Activated naive CD4-positive, alpha-beta T cell treated with anti-CD3 and anti-CD28 coated beads, Interleukin-2, amount 10 ng/mL, durations not matched to agents 7 days and 5 days (primary cell): Measurements from ENCODE around the gene SLIT1.

ENCODE experiments used
- CTCF ChIA-PET: fragments of 350-600 bp; sonication (Branson Sonifier 250); formaldehyde crosslinking; loops from one replicate; lab custom pipeline; 2021; ENCODE audit warnings: antibody characterized with exemption; lab: Charles Lee
- DNase-seq: peaks from one replicate; pipeline ENCODE4 v3.0.0-alpha.2; 2020
- H3K27ac Mint-ChIP-seq: one replicate; pipeline ENCODE4 v1.8.0; 2021; ENCODE audit warnings: mild to moderate bottlenecking, moderate library complexity, mixed read lengths
- H3K27me3 Mint-ChIP-seq: one replicate; pipeline ENCODE4 v1.8.0; 2021; ENCODE audit warnings: mild to moderate bottlenecking, mixed read lengths
- H3K36me3 Mint-ChIP-seq: one replicate; pipeline ENCODE4 v1.8.0; 2021; ENCODE audit warnings: mixed read lengths
- H3K4me1 Mint-ChIP-seq: one replicate; pipeline ENCODE4 v1.8.0; 2021; ENCODE audit warnings: mixed read lengths
- H3K4me3 Mint-ChIP-seq: one replicate; pipeline ENCODE4 v1.8.0; 2021; ENCODE audit warnings: mild to moderate bottlenecking, moderate library complexity, mixed read lengths
- H3K9me3 Mint-ChIP-seq: one replicate; pipeline ENCODE4 v1.8.0; 2021; ENCODE audit warnings: mixed read lengths

Gene SLIT1

DNA sequence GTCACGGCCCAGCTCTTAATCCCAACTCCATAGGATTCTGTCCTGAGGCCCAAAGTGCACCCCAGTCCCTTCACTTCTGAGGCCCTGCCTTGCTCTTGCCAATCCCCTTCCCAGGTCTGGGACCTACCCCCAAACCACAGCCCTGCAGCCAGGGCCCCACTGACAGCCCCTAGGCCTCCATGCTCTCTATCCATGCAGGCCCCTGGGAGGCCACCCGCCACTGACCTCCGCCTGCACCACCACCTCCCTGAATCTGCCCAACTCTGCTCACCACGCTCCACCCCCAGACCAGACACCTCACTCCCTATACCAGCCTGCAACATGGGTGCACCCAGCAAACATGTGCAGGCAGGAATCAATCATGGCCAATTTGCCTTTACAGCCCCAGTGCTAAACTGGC lies 10.2 kb downstream of the SLIT1 start:
- Mint-ChIP-seq H3K27me3 (peaks cover 28% of the 10 kb centered on the region), H3K9me3 (no peaks in the 10 kb centered on the region), H3K36me3 (no peaks in the 10 kb centered on the region), H3K4me3 (no peak overlapping the region), H3K4me1 (no peaks in the 10 kb centered on the region), H3K27ac (no peak overlapping the region)
- DNase-seq: no peak
- CTCF ChIA-PET: no interaction called here

DNA sequence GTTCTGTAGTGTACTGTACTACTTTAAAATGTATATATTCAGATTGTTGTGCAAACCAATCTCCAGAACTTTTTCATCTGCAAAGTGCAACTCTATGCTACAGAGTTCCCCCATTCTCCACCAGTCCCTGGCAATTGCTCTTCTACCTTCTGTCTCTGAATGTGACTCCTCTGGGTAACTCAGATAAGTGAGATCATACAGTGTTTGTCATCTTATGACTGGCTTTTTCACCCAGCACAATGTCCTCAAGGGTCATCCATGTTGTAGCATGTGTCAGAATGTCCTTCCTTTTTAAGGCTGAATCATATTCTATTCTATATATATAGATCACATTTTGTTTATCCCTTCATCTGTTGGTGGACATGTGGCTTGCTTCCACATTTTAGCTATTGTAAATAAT lies 10.8 kb downstream of the SLIT1 start:
- Mint-ChIP-seq H3K27ac (no peak overlapping the region), H3K4me1 (no peaks in the 10 kb centered on the region)
- no peak for DNase-seq

DNA sequence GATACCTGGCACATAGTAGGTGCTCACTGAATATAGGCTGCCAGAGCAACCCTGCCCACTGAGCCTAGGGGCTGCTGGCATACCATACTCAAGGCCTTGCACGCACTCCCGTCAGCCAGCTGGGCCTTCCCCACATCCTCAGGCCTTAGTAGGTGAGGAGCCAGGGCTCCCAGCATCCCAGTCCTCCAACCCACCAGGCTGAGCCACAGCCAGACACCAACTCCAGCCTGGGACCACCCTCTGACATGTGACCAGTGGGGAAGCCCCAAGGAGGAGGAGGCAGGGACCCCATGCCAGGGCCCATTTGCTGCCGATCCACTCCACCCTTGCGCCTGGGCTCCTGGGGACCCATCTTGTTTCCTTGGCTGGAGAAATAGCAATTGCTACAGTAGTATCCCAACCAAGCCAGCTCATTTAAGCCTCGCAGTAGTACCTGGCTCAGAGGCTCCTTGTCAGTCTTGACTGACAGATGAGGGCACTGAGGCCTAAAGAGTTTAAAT lies 11.4 kb downstream of the SLIT1 start:
- CTCF ChIA-PET: interaction anchor here (0.5 to 1.2 kb wide), 2 partner anchors 37 to 92 kb away, joined by 3 read pairs; no protein-coding TSS in a partner anchor
- Mint-ChIP-seq H3K27me3 (peaks cover 40% of the 10 kb centered on the region), H3K36me3 (no peaks in the 10 kb centered on the region), H3K4me3 (no peak overlapping the region), H3K27ac (no peak overlapping the region), H3K4me1 (no peaks in the 10 kb centered on the region), H3K9me3 (no peaks in the 10 kb centered on the region)
- no peak for DNase-seq

More for the DNA sequence above, 10.8 kb downstream of the SLIT1 start:
- Mint-ChIP-seq H3K27me3 (peaks cover 34% of the 10 kb centered on the region), H3K36me3 (no peaks in the 10 kb centered on the region), H3K9me3 (no peaks in the 10 kb centered on the region), H3K4me3 (no peak overlapping the region)
- CTCF ChIA-PET: interaction anchor here (0.5 to 1.2 kb wide), 2 partner anchors 36 to 93 kb away, joined by 3 read pairs; no protein-coding TSS in a partner anchor

DNA sequence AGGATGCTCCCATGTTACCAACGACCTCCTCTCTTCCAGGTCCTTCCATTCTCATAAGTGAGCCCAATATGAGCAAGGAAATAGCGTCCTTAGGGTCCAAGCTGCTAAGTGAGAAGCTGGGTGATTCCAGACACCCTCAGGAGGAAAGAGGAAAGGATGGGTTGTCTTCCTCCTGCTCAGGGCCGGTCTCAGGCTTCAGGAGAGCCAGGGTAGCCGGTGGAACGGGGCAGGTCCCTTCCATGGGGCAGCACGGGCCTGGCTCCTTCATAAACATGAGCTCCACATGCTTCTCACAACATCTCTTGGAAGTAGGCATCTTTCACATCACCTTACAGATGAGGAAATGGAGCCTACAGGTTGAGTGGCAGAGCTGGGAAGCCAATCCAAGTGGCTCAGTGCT lies 12.7 kb downstream of the SLIT1 start:
- Mint-ChIP-seq H3K9me3 (no peaks in the 10 kb centered on the region), H3K27me3 (peaks cover 46% of the 10 kb centered on the region), H3K4me3 (no peak overlapping the region), H3K36me3 (no peaks in the 10 kb centered on the region), H3K4me1 (no peaks in the 10 kb centered on the region), H3K27ac (no peak overlapping the region)
- DNase-seq: no peak
- CTCF ChIA-PET: interaction anchor here (0.8 to 1.4 kb wide), 2 partner anchors 24 to 210 kb away, joined by 3 to 4 read pairs; no protein-coding TSS in a partner anchor

DNA sequence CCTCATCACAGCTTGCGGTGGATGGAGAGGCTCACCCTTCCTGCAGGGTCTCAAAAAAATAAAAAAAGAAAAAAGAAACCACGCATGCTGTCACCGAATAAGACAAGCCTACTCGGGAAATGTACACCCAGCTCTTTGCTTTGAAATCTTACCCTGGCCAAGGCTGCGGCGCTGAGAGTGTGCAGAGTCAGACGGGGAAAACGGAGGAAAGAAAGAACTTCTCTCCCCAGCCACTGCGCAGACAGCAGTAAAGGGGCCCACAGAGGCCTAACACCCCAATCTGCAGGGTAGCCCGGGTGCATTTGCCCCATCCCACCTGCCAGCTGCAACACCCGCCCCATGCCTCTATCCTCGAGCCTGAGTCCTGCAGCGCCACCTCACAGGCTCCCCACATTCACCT lies 14.8 kb downstream of the SLIT1 start:
- H3K9me3 Mint-ChIP-seq: no peaks in the 10 kb centered on the region
- H3K27me3 Mint-ChIP-seq: peaks cover 56% of the 10 kb centered on the region
- no peaks in the 10 kb centered on the region for H3K4me1 Mint-ChIP-seq
- H3K4me3 Mint-ChIP-seq: no peak overlapping the region
- no peak overlapping the region for H3K27ac Mint-ChIP-seq
- DNase-seq: no peak
- CTCF ChIA-PET: interaction anchor here (1.1 to 1.2 kb wide), 2 partner anchors 26 to 39 kb away, joined by 3 read pairs; no protein-coding TSS in a partner anchor
- H3K36me3 Mint-ChIP-seq: no peaks in the 10 kb centered on the region

DNA sequence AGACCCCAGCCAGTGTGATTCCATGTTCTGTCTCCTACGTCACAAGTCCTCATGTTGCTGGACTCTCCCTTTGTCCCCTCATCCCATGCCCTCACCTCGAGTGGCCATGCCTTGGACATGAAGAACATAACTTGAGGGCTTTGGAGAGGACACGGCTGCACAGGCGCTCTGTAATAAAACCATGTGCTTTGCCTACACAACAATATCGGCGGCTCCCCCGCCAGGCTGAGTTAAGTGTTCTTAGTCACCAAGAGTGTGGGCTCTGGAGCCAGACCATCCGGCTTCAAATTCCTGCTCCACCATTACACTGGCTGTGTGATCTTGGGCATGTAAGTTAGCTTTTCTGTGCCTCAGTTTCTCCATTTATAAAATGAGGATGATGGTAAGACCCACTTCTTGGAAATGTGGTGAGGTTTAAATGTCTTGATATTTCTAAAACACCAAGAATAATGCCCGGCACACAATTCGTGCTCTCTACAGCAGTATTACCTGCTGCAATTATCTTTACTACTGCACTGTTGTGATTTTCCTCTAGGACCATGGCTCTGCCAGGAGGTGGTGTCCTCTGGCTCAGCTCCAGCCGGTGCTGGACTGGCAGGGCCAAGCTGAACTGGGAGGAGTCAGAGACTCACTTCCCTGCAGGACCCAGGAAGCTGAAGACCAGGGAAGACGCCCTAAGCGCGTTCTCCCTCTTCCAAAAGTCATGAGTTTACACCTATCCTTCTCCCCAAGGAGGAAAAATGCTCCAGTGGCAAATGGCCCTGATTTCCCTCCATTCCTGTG lies 15.7 kb downstream of the SLIT1 start:
- no peaks in the 10 kb centered on the region for H3K9me3 Mint-ChIP-seq
- DNase-seq: no peak
- no peaks in the 10 kb centered on the region for H3K36me3 Mint-ChIP-seq
- H3K27me3 Mint-ChIP-seq: peaks cover 56% of the 10 kb centered on the region
- H3K4me1 Mint-ChIP-seq: no peaks in the 10 kb centered on the region
- no peak overlapping the region for H3K27ac Mint-ChIP-seq
- H3K4me3 Mint-ChIP-seq: no peak overlapping the region
- CTCF ChIA-PET: interaction anchor here (1.1 to 1.2 kb wide), 2 partner anchors 26 to 40 kb away, joined by 3 read pairs; no protein-coding TSS in a partner anchor

DNA sequence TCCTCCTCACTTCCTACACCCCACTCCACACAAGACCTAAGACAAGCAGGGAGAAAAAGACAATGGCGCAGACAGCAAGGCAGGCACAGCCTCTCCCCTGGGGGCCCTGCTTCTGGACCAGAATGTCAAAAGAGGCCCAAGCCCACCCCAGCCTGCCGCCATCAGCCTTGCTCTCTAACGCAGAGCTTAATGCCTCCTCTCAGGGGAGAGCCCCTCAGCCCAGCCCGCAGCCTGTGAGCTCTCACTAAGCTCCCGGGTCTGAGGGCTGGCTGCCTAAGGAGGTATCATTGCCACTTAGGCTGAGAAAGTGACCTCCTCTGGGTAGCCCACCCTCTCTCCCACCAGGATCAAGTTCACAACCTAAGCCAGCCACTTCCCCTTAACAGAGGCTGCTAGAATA lies 16.7 kb downstream of the SLIT1 start:
- CTCF ChIA-PET: no interaction called here
- DNase-seq: no peak
- no peak overlapping the region for H3K27ac Mint-ChIP-seq
- H3K27me3 Mint-ChIP-seq: peaks cover 56% of the 10 kb centered on the region
- H3K4me1 Mint-ChIP-seq: no peaks in the 10 kb centered on the region
- no peak overlapping the region for H3K4me3 Mint-ChIP-seq
- no peaks in the 10 kb centered on the region for H3K36me3 Mint-ChIP-seq
- no peaks in the 10 kb centered on the region for H3K9me3 Mint-ChIP-seq

DNA sequence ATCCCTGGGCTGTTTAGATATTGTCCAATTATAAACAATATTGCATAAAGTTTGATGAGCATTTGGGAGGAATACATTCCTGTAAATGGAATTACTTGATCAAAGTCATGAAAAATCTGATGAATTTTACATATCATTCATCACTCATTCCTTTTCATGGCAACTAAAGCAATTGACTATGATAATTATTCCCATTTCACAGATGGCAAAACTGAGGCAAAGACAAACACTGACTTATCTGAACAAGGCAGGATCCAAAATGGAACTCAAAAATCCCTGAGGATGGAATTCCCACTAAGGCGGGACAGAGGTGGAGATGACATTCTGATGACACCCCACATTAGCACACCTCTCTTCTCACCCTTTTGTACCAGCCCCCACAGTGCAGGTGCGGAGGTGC lies 17.1 kb downstream of the SLIT1 start:
- Mint-ChIP-seq H3K4me1 (no peaks in the 10 kb centered on the region), H3K27me3 (peaks cover 56% of the 10 kb centered on the region), H3K27ac (no peak overlapping the region), H3K4me3 (no peak overlapping the region), H3K36me3 (no peaks in the 10 kb centered on the region), H3K9me3 (no peaks in the 10 kb centered on the region)
- CTCF ChIA-PET: no interaction called here
- DNase-seq: no peak

DNA sequence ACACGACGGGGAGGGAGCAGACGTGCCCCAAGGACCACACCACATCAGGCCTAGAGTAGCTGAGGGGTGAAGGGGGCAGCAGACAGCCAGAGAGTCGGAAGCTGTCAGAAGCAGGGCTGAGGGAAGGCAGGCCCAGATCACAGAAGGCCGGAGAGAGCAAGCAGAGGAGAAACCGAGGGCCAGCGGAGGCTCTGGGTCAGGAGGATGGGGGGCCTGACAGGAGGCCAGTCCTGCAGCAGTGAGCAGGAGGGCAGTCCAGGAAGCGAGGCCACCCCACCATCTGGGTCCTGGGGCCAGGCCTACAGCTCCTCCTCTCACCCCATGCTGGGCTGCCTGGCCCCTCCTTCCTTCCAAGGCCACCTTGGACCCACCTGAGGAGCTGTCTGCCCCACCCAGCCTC lies 20.3 kb downstream of the SLIT1 start:
- no peak for DNase-seq
- no peaks in the 10 kb centered on the region for H3K9me3 Mint-ChIP-seq
- H3K36me3 Mint-ChIP-seq: no peaks in the 10 kb centered on the region
- H3K4me3 Mint-ChIP-seq: no peak overlapping the region
- H3K27me3 Mint-ChIP-seq: peaks cover 28% of the 10 kb centered on the region
- H3K4me1 Mint-ChIP-seq: no peaks in the 10 kb centered on the region
- CTCF ChIA-PET: no interaction called here
- H3K27ac Mint-ChIP-seq: no peak overlapping the region

DNA sequence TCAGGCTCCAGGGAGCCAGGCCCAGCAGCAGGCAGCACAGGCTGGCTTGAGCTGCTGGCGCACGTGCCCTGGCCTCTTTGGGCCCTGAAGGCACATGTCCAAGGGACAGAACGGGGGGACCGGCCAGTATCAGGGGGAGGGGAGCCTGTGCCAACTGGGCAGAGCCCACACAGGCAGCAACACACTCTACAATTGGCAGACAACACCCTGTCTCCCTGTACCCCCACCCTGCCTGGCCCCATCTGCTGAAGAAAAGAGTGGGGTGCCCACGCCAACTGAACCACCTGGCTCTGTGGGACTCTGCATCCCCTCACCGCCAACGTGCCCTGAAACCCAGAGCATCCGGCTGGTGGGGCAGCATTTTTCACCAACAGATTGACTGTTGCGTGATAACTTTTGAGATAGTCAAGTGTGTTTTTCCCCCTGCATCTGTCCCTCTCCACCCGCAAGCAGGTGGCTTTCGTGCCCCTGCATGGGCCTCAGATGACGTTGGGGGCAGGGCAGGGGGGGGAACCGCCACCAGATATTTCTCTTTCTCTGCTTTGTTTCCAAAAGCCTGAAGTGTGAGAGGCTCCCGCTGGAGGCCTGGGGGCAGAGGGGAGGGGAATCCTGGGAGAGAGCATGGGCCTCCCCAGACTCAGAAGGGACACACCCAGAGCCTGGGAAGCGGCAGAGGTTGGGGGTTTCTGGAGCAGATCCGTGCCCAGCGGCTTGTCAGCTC lies 21.8 kb downstream of the SLIT1 start:
- no peaks in the 10 kb centered on the region for H3K4me1 Mint-ChIP-seq
- no peaks in the 10 kb centered on the region for H3K9me3 Mint-ChIP-seq
- no peaks in the 10 kb centered on the region for H3K36me3 Mint-ChIP-seq
- DNase-seq: no peak
- no peak overlapping the region for H3K27ac Mint-ChIP-seq
- H3K27me3 Mint-ChIP-seq: peaks cover 12% of the 10 kb centered on the region
- no peak overlapping the region for H3K4me3 Mint-ChIP-seq
- CTCF ChIA-PET: no interaction called here

DNA sequence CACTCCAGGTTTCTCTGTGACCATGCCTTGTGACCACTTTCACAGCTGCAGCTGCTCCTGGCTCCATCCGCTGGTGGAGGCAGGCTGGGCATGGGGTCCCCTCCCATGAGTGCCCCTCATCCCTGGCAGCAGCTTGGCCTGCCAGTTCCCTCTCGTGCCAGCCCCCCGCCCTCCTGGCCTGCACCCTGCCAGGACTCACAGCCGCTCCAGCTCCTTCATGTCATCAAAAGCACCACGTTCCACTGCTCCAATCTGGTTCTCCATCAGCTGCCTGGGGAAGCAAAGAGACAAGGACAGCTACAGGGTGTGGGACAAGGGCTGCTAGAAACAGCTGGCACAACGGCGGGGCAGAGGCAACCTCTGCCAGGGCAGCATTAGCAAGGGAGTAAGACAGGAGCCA lies 22.6 kb downstream of the SLIT1 start:
- CTCF ChIA-PET: no interaction called here
- H3K4me1 Mint-ChIP-seq: no peaks in the 10 kb centered on the region
- no peak for DNase-seq
- no peaks in the 10 kb centered on the region for H3K9me3 Mint-ChIP-seq
- no peaks in the 10 kb centered on the region for H3K36me3 Mint-ChIP-seq
- H3K4me3 Mint-ChIP-seq: no peak overlapping the region
- H3K27ac Mint-ChIP-seq: no peak overlapping the region
- H3K27me3 Mint-ChIP-seq: peaks cover 10% of the 10 kb centered on the region

DNA sequence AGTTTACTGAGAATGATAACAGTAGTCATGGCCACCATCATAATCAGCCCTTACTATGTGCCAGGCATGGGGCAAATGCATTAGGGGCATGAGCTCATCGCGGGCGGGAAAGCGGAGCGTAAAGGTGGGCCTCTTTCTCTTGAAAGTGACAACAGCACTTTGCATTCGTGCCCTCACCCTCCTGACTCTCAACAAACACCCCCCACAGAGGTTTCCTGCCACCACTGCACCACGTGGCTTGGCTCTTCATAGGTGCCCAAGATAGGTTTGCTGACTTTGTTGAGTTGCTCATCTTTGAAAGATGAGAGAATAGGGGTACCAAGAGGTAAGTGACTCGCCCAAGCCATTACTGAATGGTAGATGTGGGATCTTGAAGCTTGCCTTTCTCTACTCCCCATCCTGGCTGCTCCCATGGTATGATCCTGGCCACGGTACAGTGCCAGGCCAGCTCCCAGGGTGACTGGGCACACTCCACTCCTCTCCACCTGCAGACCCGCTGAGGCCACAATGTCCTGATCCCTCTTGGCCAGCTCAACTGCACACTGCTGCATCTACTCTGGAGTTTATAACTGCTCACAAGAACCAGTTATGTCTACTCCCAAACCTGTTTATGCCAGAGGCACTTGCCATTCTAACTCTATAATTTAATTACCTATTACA lies 26.0 kb downstream of the SLIT1 start:
- Mint-ChIP-seq H3K27ac (no peak overlapping the region), H3K4me3 (no peak overlapping the region), H3K9me3 (no peaks in the 10 kb centered on the region), H3K4me1 (no peaks in the 10 kb centered on the region), H3K36me3 (no peaks in the 10 kb centered on the region), H3K27me3 (no peaks in the 10 kb centered on the region)
- DNase-seq: no peak
- CTCF ChIA-PET: no interaction called here

DNA sequence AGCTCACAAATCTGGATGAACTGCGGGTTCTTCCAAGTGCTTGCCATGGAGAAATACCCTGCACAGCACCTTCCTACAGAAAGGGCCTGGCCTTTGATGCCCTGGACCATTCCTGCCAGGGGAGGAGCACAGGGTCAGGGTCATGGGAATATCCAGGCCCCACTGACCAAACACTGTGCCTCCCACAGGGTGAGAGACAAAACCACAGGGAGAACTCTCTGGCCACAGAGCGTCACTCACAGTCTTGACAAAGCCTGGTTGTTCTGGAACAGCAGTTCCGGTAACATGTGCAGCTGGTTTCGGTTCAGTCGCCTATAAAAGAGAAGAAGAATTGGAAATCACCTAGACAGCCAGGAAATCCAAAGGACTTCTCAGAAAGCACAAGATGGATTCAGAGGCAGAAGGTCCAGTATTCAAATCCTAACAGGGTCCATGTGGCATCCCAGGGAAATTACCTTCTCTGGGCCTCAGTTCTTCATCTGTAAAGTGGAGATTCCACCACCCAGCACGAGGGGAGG lies 28.1 kb downstream of the SLIT1 start:
- H3K27me3 Mint-ChIP-seq: no peaks in the 10 kb centered on the region

DNA sequence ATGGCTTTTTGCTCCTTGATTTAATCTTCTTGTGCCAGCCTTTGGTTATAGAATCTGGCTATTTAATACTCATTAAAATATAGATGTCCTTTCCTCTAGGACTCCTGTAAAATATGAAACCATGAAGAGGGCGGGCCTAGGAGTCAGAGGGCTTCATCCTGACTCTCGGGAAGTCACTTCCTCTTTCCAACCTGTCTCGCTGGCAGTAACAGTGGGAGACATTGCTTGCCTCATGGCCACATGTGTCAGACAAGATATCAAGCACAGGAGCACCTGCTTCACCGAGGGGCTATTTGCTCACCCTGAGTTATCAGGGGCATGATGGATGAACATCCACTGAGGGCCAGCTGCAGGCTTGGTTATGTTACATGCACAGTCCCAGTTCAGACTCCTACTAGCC lies 31.0 kb downstream of the SLIT1 start:
- H3K36me3 Mint-ChIP-seq: no peaks in the 10 kb centered on the region
- no peaks in the 10 kb centered on the region for H3K4me1 Mint-ChIP-seq
- CTCF ChIA-PET: no interaction called here
- no peak for DNase-seq
- H3K27me3 Mint-ChIP-seq: peaks cover 3% of the 10 kb centered on the region
- H3K4me3 Mint-ChIP-seq: no peak overlapping the region
- H3K27ac Mint-ChIP-seq: no peak overlapping the region
- no peaks in the 10 kb centered on the region for H3K9me3 Mint-ChIP-seq

More for the DNA sequence above, 28.1 kb downstream of the SLIT1 start:
- H3K4me1 Mint-ChIP-seq: no peaks in the 10 kb centered on the region
- H3K36me3 Mint-ChIP-seq: no peaks in the 10 kb centered on the region
- H3K4me3 Mint-ChIP-seq: no peak overlapping the region
- CTCF ChIA-PET: no interaction called here
- H3K9me3 Mint-ChIP-seq: no peaks in the 10 kb centered on the region
- no peak overlapping the region for H3K27ac Mint-ChIP-seq
- no peak for DNase-seq
